ENCODE measurements around the gene SMARCE1.

Gene SMARCE1

DNA sequence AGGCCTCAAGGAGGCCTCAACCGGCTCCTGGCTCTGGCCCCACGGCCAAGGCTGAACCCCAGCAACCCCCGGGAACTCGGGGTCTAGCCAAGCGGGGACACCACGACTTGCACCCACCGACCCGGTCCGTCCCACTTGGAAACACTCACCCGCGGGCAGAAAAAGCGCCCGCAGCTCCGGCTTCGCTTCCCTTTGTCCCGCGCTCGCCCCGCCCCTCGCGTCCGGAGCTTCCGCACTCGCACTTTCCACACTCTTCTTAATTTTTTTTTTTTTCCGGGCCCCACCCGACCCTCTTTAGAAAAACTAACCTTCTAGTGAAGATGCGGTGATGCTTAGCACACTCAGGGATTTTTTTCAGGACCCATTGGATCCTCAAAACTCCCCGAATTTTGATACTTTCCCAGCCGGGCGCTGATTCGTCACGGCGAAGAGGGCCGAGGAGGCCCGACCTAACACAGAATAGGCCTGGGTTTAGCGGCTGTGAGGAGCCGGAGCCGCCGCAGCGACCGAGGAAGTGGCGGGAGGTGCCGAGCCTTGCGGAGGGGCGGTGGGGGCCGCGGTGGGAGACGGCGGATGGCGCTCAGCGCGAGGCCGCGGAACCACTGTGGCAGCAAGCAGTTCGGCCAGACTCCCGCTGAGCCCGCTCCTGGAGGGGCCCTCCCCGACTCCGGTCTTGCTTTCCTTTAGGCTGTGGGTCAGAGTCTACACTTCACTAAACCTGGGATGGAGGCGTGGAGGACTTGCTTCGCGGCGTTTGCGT lies at the start of gene SMARCE1:
SMARCE1 (minus strand) TSS at position 195 of the 760 bp plus-strand sequence. CDS start 2,016 bp downstream, outside the sequence.
- peak; percentile 67 for DNase-seq (ENCODE audit: low spot score)

DNA sequence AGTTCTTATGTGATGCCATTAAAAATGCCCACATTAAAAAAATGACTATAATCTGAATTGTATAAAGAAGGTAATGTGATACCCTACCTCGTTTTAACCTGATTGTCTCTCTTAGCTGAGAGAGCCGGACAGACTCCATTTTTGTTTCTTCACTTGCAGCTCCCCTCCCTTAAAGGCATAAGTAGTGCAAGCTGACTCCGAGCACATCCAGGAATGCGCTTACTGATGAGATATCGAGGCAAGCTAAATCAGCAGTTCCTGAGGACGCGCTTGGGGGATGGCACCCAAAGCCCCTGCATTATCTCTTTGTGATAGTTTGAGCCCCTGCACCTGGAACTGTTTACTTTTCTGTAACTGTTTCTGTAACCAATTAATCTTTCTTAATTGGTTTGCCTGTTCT lies 49.7 kb upstream of the SMARCE1 start:
- DNase-seq (ENCODE audit: low spot score): no peak

DNA sequence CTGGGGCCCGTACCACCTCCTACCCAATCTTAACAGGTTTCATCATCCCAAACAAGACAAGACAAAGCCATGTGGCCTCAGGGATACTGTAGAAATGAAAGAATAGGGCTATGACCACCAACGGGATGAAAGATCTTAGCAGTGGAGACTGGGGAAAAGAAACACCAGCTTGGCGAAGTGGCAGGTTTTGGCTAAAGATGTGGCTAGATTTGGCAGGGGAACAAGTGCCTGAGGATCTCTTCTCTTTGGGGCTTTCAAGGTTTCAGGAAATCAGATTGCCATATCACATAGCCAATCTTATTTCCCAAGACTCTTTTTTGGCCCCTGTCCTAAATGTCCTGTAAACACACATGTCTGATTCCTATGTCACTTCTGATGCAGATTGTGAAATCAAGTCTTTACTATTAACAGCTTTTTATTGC lies 49.0 kb upstream of the SMARCE1 start:
- no peak for DNase-seq (ENCODE audit: low spot score)

DNA sequence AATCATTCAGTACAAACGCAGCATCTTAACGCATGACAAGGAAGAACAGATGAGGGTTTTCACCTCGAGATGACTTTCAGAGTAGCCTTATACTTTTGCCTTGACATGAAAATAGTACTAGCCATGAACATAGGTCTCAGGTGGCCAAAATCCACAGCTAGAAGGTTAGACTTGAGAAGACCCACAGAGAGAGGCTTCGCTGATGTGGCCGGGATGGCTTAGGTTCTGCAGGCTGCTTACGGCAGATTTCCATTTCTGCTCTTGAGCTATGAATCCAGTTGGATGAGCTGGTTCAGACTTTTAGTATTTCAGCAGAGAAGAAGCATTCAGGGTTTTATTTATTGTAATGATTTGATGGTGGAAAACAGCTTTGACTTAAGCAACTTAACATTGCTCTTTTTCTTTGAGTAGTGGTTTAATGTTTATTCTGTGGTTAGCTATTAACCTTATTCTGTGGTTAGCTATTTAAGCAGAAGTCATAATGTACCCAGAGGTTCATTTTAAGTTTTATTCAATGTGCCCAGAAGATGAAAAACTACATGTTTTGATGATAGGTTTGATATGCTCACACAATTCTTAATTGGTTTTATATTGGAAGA lies 48.4 kb upstream of the SMARCE1 start:
- DNase-seq (ENCODE audit: low spot score): no peak

DNA sequence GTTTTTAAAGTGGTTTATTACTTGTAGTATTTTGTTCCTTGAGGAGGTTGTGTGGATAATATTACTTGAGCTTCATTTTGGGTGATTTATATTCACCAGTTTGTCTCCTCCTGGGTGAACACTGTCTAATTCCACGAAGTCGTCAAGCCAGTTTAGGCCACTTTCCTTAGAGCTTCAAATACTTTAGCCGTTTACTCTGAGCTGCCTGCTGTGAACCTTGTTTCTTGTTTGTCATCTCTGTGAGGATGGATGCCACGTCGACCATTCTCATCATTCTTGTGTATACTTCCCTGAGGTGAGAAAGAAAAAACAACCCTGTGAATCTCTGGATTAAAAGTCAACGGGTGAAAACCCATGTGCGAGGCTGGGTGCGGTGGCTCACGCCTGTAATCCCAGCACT lies 47.0 kb upstream of the SMARCE1 start:
- DNase-seq (ENCODE audit: low spot score): no peak

DNA sequence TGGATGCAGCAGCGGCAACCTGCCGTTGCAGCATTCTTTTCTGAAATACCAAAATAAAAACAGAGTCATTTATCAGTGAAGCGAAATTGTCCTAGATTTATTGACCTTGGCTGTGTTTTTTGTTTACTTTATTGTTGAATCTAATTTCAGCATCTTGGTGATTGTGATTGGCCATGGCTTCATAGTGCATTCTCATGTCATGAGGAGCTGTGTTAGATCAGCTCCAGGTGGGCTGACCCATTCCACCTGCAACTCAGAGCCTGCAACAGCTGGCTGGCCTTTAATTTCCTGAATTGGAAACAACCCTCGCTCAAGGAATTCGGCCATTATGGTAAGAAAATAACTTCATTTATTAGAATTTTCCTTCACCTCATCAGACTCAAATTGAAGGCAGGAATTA lies 39.5 kb upstream of the SMARCE1 start:
- no peak for DNase-seq (ENCODE audit: low spot score)

DNA sequence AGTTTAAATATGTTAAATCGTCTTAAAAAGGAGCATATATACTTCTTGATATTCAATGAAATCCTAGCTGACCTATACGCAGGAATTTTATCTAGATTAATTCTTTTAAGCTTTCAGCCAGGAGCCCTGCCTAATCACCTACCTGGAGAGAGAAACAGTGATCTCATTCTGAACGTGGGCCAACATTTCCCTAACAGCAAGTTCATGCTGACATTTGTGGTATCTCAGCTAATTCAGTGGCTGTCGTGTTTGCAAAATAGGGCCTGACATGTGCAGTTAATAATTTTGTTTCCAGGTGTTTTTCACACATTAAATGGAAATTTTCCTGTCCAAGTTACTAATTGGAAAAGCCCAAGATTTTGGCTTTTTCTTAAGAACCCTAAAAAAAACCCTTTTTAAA lies 38.6 kb upstream of the SMARCE1 start:
- no peak for DNase-seq (ENCODE audit: low spot score)

DNA sequence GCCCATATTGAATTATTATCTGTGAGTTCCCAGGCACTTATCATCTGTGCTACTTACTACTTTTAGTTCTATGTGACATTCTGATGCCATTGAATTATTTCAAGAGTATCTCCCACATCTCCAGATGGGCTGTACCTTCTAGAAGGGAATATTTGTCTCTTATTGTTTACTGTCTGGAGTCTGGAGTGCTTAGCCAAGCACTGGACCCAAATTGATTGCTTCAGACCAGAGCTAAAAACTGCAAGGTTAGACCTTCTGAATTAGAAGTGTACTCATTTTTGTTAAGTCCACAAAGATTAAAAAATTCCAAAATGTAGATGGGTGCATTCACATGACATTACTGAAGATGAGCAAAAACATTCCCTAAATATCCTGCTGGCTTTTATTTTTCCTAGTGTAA lies 33.4 kb upstream of the SMARCE1 start:
- DNase-seq (ENCODE audit: low spot score): no peak

DNA sequence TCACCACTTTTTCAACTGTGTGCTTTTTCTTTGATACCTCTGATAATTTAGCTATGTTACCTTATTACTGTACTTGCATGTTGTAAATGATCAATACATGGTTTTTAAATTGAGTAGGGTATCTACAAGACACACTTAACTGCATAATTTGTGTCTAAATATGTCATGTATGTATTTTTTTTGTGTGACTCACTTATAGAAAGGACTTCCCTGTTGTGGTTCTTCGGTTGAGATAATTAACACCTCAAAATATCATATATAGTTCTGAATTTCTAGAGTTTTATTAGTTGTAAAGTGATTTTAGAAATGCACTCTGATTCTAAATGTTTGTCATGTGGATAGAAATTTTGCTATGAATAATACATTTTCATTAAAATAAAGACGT lies 31.9 kb upstream of the SMARCE1 start:
- no peak for DNase-seq (ENCODE audit: low spot score)

DNA sequence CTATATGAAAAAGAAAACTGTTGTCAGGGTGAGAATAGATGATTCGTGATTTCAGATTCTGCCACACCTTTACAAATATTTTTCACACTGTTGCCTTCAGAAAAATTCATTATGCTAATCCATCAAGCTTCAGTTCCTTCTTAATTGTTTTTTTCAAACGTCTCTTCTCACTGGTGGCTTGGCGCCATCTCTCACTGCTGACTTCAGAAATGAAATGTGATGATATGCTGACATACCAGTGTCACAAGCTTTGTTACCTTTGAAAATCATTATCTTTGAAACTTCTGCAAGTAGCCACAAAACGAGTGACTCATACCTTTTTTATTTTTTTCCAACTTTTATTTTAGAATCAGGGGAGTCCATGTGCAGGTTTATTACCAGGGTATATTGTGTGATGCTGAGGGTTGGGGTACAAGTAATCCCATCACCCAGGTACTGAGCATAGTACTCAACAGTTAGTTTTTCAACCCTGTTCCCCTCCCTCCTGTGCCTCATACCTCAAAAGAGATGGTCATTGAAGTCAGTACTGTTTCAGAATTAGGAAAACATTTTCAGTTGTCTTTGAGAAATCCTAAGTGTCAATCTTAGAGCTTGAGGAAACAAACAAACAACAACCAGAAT lies 31.4 kb upstream of the SMARCE1 start:
- no peak for DNase-seq (ENCODE audit: low spot score)

DNA sequence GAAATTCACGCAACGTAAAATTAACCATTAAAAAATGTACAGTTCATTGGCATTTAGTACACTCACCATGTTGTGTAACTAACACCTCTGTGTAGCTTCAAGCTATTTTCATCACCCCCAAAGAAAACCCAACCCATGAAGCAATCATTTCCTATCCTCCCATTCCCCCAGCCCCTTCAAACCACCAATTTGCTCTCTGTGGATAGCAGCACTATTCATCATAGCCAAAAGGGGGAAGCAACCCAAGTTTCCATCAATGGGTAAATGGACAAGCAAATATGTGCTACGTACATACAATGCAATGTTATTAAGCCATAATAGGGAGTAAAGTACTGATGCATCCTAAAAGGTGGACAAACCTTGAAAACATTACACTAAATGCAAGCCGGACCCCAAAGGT lies 28.3 kb upstream of the SMARCE1 start:
- no peak for DNase-seq (ENCODE audit: low spot score)

DNA sequence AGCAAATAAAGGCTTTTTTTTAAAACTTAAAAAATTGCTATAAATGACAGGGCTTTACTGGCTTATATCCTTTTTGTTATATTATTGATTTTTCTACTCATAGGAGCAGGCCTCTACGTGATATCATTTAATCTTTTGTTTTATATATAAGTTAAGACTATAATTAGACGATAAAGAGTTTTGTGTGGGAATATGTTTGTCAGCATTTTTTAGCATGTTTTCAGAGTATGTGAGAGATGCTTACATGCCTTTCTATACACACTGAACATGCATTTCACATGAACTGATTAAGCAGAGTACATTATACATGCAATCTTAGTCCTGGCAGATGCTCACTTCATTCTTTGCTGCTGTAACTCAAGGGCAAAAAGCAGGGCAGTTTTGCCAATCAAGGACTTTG lies 25.0 kb upstream of the SMARCE1 start:
- DNase-seq (ENCODE audit: low spot score): no peak

DNA sequence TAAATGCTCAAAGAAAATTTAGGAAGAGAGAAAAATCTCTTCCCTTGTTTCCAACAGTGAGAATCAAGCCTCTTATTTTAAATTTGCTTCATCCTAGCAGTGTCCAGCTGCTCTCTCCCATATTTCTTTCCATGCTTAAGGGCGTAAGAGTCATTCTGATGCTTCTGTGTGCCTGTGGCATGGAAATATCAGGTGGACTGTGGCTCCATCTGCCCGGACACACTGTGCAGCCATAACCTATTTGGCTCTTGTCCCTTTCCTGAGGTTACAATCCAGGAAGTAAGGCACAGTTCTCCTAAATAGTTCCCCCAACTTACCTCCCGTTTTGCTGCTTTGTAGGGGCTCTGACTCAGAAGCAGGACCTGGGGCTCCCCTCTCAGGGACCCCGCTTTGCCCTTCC lies 23.7 kb upstream of the SMARCE1 start:
- DNase-seq (ENCODE audit: low spot score): no peak

DNA sequence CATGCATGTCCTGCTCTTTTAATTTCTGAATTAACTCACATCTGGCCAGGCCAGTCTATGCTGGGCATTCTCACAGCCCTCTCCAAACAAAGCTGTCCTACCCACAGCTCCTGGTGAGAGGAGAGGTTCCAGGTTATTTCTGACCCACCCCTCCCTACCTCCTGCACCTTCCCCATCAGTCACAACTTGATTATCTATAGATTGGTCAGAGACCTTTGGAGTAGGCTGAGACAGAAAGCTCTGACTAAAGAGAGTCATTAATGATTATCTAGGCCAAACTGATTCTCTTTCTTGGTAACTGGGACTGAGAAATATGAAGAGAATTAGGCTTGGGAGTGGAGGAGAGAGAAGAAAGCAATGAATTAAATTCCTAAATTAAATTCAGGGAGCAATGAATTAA lies 18.7 kb upstream of the SMARCE1 start:
- DNase-seq (ENCODE audit: low spot score): no peak

DNA sequence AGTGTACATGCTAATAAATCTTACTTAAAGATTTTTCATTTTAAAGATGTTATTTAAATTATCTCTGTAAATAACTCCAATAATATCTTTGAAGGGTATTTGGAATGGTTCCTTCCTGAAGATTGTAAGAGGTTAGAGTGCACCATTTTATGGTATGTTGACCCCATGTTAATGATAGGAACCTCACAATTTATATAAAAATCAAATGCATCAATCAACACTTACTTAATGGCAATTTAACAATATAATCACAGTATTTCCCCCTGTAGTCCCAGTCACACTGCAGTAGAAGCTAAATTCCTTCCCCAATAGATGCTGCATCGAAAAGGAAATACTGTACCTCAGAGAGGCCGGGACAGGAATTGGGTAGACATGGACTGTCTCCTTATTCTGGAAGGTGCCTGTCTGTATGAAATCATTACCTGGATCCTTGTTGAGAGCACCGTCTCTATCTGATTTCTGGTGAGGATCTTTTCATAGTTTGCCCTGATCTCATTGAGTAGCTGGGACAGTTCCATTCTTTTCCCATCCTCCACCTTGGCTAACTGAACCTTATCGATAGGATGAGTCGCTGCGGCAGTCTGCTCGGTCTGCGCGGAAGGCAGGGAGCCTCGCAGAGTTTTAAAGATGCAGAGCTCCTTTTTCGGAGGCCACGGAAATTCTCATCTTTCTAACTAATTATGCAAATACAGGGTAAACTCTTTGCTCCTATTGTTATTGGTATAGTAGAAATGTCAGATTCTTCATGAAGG lies 17.1 kb upstream of the SMARCE1 start, which contains the start of gene KRT222:
KRT222 (minus strand) TSS at position 596 of the 752 bp plus-strand sequence; CDS start at position 518, 78 bp downstream.
- DNase-seq (ENCODE audit: low spot score): no peak

DNA sequence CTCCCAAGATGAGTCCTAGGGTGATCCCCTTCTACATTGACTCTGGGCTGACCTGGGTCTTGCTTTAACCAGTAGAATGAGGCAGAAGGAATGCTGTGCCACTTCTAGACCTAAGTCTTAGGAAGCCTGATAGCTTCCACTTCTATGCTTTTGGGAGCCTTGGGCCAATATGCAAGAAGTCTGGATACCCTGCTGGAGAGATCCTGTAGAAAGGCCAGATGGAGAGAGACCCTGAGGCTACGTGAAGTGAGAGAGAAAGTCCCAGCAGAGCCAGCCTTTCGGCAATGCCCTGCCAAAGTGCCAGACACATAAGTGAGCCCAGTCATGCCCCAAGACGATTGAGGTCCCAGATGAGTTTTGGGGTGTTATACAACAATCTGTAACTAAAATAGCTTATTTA lies 15.6 kb upstream of the SMARCE1 start:
- DNase-seq (ENCODE audit: low spot score): no peak

DNA sequence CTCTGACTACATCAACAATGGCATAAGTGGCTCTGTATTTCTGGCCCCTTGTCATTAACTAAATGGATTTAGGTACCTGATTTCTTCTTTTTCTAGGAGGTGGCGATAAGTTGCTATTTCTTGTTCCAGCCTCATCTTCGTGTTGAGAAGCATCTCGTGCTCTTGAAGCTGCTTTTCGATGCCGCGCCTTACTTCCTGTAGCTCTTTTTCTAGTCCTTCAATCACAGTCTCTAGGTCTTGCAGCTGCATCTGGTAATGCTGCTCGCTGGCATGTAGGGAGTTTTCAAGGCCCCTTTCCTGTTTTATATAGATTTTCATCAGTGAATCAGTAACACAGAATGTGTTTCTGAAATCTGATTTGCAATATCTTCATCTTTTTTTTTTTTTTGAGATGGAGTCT lies 12.3 kb upstream of the SMARCE1 start:
- peak; percentile 9 for DNase-seq (ENCODE audit: low spot score)

DNA sequence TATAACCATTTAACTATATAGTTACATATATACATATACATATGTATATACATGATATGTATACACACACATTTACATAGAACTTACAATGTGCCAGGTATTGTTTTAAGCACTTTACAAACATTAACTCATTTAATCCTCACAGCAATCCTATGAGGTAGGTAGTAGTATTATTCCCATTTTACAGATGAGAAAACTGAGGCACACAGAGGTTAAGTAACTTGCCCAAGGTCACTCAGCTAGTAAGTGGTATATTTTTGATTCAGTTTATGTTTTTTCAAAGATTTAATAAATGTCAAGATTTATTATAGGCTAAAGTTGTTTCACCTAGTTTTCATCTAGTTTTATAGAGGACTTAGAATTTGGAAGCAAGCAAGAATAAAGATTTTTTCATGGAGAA lies 10.8 kb upstream of the SMARCE1 start:
- no peak for DNase-seq (ENCODE audit: low spot score)

DNA sequence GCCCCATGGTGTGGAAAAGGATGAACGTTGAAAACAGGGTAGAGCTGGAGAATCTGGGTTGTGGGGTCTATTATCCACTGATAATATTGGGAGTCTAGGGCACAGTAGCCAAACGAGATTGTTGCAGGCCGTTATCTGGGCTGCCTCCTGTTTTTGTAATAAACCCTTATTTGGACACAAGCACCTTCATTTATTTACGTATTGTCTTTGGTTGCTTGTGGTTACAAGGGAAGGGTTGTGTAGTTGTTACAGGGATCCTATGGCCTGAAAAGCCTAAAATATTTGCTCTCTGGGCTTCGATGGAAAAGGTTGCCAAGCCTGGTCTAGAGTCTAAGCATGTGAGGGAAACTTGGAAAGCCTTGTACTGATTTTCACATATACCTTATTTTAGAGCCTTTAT lies 4.3 kb upstream of the SMARCE1 start:
- no peak for DNase-seq (ENCODE audit: low spot score)

DNA sequence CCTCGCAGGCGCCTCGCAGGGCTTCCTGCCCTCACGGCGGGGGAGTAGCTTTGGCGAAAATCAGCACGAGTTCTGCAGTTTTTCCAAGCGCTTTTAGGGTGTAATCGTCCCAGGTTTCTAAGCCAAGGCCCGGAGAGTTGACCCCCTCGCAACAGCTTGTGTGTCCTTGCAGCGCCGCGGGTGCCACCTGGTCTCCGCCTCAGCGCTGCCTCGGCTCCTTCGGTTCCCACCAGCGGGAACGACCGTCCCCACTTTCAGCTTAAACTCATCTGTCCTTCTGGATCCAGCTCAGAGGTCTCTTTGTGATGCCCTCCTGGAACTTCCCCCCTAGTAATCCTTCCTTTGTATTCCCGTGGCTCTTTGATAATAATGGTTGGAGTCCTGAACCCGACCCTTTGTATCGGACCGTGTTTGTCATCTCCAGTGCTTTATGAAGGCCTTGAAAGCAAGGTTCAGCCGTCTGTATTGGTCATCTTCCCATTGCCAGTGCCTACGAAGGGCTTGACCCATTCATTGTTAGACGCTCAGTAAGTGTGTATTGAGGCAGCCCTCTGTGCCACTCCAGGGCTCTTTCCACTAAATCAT lies 858 bp upstream of the SMARCE1 start:
- DNase-seq (ENCODE audit: low spot score): no peak

DNA sequence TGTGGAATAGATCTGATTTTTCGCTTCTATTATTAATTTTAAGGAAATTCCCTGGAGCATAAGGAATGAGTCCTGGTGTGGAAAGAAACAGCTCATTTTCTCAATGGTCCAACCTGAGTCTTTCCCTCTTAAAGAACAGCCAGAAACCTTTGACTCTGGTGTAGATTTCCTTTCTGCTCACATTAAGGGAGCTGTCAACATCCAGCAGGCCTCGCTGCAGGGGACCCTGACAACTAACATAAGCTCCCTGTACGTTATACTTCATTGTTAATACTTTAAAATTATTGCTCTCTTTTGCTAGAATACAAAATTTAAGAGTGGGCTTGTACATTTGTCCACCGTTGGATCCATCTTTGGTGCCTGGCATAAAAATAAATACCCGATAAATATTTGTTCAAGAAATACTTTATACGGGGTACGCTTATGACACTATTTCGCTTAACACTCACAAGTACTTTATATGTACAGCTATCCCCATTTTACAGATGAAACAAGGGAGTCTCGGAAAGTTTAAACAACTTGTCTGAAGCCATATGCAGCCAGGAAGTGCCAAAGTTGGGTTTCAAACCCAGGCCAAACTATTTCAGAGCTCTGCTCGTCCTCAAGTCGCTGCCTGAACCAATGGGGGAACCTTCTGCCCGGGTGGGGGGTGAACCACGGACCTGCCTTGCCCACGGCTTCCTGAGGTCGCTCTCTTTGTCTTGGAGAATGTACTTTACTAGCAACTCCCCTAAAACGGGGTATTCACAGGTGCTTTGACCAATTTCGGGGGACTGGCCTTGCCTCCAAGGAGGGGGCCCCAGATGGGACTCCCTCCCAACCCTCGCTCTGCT lies 611 bp downstream of the SMARCE1 start:
- peak; percentile 13 for DNase-seq (ENCODE audit: low spot score)
